Measurements from ENCODE around the gene HDAC4.

The HDAC4 gene

DNA sequence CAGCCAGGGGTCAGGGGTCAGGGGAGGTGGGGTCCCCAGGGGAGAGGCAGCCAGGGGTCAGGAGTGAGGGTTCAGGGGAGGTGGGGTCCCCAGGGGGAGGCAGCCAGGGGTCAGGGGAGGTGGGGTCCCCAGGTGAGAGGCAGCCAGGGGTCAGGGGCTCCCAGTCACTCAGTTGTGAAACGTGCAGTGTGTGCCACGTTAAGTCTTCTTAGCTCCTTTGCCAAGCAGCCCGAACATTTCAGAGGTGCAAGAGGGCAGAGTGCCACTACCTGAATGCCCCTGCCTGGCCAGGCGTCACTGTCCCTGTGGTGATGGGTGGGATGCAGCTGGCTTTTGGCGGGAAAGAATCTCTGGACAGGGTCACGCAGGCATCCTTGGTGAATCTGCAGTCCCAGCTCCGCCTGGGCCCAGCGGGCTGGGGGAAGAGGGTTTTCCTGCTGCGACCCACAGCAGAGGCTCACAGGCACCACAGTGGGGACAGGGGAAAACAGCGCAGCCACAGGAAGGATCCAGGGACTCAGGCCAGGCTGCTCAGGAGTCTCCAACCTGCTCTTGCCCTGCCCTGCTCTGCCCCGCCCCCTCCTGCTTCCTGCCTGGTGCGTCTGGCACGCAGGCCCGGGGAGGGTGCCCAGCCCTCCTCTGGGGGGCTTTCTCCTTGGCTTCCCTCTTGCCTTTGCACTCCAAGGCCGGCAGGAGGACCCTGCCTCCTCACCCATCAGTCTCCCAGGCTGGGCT is 364.7 kb downstream of the HDAC4 start:
- DNase-seq (ENCODE audit: low spot score), result no peak

DNA sequence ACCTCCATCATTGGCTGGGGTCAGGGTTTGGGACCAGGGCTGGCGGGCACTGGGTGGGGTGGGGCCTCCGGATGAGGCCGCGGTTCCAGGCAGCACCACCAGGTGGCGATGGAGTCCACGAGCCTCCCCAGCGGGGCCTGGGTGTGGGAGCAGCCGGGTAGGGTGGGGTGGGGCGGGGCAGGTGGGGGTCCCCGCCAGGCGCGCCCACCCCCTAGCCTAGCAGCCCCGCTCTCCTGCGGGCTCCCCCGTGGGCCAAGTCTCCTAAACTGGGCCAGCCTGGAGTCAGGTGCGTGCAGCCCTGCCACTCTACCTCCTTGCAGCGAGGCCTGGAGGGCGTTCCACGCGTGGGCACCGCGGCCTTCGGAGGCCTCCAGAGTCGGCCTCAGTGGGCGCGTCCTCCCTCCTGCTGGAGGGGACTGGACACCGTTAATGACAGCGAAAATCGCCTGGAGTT is 365.4 kb downstream of the HDAC4 start:
- Histone ChIP-seq H3K4me3 (no peak overlapping the region), H3K27ac (no peak overlapping the region)
- TF ChIP-seq, protein P1, sequence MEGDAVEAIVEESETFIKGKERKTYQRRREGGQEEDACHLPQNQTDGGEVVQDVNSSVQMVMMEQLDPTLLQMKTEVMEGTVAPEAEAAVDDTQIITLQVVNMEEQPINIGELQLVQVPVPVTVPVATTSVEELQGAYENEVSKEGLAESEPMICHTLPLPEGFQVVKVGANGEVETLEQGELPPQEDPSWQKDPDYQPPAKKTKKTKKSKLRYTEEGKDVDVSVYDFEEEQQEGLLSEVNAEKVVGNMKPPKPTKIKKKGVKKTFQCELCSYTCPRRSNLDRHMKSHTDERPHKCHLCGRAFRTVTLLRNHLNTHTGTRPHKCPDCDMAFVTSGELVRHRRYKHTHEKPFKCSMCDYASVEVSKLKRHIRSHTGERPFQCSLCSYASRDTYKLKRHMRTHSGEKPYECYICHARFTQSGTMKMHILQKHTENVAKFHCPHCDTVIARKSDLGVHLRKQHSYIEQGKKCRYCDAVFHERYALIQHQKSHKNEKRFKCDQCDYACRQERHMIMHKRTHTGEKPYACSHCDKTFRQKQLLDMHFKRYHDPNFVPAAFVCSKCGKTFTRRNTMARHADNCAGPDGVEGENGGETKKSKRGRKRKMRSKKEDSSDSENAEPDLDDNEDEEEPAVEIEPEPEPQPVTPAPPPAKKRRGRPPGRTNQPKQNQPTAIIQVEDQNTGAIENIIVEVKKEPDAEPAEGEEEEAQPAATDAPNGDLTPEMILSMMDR (IDR thresholded peaks at IDR 0.05), result peak; percentile 95
- DNase-seq (ENCODE audit: low spot score), result no peak

More for the DNA sequence above, 364.7 kb downstream of the HDAC4 start:
- H3K4me3 ChIP-seq, result no peak overlapping the region
- TF ChIP-seq, protein P1 (IDR thresholded peaks at IDR 0.05), result no peak
- H3K27ac ChIP-seq, result no peak overlapping the region

DNA sequence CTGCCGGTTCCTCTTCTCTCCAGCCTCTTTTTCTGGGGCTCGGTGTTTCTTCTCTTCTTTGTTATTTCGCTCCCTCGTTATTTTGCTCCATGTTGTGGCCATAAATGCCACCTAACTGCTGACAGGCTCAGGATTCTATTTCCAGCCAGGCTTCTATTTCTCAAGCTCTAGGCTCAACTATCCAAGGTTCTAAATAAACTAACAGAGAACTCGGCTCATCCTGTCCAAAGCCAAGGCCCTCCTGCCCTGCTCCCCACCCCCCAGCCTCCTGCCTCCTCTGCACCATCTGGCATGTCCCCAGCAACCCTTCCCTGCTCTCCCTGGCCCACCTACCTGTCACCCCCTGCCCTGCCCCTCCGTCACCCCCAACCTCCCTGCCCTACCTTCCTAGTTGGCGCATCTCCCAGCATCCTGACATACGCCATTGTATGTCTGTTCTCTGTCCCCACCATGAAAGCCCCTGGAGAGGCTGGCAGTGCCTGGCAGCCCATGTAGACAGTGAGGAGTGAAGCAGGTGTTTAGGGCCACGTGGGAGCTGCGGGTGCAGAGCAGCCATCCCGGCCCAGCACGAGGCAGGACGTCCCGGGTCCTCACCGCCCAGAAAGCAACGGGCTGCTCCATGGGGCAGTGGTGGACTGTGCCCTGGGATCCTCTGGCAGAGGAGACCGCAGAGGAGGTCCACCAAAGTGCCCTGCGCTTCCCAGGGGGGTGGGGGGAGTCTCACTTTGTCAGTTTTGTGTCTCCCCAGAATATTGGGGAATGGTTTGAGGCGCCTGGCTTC is 366.1 kb downstream of the HDAC4 start:
- H3K4me3 ChIP-seq, result no peak overlapping the region
- no peak for DNase-seq (ENCODE audit: low spot score)
- no peak overlapping the region for H3K27ac ChIP-seq
- TF ChIP-seq, protein P1 (IDR thresholded peaks at IDR 0.05), result no peak

DNA sequence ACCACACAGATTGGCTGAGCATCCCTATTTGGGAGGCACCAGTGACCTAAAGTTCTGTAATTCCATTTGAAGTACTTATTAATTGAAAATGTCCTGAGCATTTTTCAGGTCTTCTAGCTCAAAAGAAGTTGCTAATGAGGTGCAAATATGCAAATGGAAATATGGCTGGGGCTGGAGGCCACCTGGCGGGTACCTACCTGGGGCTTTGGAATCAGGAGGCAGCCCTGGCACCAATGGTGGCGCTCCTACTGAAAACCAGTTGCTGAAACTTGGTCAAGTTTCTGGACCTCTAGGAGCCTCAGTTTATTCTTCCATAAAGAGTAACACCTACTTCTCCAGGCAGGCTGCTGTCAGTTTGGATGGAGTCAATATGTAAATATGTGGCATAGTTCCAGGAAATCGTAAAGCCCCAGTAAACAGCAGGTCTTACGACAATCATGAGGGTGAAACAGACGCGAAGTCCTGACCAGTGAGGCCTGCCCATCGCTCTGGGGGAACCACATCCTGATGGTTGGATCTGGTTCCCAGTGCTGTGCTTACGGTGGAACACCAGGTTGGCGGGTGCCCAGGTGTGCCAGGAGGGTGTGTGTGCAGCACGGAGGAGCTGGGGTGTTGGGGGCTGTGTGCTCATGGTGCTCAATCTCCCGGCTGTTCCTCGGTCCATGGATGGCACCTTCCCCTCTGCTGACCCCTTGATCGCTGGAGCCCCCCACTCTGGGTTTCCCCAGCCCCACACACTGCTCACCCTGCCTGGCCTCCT is 366.8 kb downstream of the HDAC4 start:
- H3K4me3 ChIP-seq, result no peak overlapping the region
- TF ChIP-seq, protein P1 (IDR thresholded peaks at IDR 0.05), result no peak
- no peak for DNase-seq (ENCODE audit: low spot score)
- H3K27ac ChIP-seq, result no peak overlapping the region

DNA sequence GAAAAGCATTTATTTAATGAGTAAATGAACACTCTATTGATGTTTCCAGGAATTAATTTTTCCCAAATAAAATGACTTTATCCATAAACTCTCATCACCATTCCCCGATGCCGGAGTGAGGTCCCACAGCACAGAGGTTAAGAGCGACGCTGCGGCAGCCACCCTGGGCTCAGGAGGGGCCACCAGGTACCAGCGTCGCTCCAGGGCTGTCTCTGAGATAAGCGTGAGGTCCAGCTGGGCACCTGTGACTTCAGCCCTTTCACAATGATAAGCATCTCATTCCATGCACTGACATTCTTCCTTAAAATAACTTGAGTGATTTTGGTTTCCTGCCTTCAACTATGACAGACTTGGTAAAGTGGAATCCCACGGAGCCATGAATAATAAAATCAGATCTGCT is 370.9 kb downstream of the HDAC4 start:
- DNase-seq (ENCODE audit: low spot score), result no peak
- no peak overlapping the region for H3K4me3 ChIP-seq
- no peak overlapping the region for H3K27ac ChIP-seq
- TF ChIP-seq, protein P1 (IDR thresholded peaks at IDR 0.05), result no peak

DNA sequence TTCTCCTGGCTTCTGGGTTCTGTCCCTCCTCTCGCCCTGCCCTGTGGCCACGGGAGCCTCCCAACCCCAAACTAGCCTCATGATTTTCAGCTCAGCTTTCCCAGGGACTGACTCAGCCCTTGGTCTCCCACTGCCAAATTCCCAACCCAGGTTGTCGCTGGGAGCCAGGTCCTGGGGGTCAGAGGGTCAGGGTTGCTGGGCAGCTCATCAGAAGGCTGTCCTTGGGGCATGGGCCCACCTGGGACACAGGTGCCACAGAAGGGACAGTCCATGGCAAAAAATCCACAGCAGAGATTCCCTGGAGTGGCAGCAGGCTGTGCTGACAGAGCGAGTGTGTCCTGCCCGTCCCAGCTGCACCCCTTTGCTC is 372.6 kb downstream of the HDAC4 start:
- TF ChIP-seq, protein P1 (IDR thresholded peaks at IDR 0.05), result no peak
- Histone ChIP-seq H3K27ac (no peak overlapping the region), H3K4me3 (no peak overlapping the region)
- DNase-seq (ENCODE audit: low spot score), result no peak

All from coronary artery (tissue), 2 donors.